ENCODE results near the gene RTKN. TPM values are rescaled to one million over a fixed set of nuclear protein-coding genes. Genes with fewer than 3 reads are reported as not detected.
"Not testable (repeated sequence)": the region's sequence is repeated elsewhere in the genome, so short reads cannot be mapped to it uniquely, and the experiment has no call there.

RTKN gene
- total RNA-seq, 1 experiment from 2014 or later: 10.5 TPM

DNA sequence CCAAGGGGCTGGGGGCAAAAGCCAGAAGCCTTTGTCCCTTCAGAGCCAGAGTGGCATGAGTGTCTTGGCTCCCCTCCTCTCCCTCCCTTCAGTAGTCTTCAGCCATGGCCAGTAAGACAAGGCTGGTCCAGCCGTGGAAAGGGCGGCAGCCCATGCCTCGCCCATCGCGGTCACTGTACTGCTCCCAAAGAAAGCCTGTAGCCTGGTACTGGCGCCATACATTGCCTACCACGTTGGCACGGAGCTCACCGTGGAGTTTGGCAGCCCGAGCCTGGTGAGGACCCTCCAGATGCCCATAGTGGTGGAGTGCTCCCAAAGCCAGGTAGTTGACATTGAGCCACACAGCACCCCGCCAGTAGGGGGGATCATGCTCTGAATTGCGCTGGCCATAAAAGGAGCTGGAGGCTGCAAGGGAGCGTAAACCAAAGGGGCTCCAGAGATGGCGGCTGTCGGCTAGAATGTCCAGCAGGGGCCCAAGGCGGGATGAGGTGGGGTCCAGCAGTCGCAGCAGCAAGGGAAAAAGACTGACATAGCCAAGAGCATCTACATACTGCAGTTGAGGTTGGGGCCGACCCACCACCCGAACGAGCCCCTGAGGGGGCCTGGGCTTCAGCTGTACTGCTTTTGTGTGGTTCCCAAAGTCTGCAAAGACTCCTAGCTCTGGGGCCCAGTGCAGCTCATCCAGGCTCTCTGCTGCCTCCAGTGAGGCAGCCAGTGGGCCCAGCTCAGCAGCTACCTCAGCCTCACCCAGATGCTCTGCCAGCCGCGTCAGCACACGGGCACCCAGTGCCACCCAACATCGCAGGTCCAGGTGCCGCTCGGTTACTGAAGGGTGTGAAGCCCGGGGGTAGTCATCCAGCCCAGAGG lies 19.7 kb upstream of the RTKN start:
- no peak for DNase-seq (ENCODE audit: low spot score)

DNA sequence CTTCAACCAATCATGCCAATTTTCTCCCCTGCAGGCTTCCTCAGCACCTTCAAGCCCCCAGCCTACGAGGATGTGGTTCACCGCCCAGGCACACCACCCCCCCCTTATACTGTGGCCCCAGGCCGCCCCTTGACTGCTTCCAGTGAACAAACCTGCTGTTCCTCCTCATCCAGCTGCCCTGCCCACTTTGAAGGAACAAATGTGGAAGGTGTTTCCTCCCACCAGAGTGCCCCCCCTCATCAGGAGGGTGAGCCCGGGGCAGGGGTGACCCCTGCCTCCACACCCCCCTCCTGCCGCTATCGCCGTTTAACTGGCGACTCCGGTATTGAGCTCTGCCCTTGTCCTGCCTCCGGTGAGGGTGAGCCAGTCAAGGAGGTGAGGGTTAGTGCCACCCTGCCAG lies 18.4 kb upstream of the RTKN start:
- DNase-seq (ENCODE audit: low spot score): not testable (repeated sequence)

DNA sequence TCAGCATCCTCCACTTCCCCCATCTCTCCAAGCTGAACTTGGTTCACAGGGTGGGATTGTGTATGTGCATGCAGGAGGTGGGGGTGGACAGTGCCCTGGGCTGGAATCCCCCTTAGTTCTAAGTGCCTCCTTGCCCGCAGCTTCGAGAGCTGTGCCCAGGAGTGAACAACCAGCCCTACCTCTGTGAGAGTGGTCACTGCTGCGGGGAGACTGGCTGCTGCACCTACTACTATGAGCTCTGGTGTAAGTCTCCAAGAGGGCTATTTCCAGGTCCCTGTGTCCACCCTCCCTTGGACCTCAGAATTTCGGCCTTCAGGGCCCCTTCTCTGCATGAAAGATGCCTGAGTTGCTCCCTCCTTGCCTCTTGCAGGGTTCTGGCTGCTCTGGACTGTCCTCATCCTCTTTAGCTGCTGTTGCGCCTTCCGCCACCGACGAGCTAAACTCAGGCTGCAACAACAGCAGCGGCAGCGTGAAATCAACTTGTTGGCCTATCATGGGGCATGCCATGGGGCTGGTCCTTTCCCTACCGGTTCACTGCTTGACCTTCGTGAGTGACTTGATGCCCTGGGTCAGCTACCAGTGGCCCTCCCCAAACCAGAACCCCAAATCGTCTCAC lies 17.9 kb upstream of the RTKN start:
- not testable (repeated sequence) for DNase-seq (ENCODE audit: low spot score)

DNA sequence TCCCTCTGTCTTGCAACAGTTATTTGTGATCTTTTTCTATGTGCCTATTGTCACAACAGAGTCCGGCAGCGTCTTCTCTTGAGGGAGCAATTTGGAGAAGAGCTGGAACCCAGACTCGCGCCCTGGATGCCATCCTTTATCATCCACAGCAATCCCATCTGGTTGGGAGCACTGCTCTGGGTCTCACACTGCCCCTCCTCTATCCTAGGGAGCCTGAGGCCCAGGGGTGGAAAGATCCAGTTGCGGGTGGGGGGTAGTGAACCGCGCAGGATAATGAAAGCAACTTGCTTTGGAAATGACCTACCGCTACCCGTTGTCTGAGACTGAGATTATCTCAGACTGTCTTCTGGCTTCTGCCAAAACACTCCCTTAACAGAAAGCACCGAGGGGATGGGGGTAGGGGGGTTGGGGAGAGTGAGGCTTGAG lies 17.2 kb upstream of the RTKN start:
- no peak for DNase-seq (ENCODE audit: low spot score)

DNA sequence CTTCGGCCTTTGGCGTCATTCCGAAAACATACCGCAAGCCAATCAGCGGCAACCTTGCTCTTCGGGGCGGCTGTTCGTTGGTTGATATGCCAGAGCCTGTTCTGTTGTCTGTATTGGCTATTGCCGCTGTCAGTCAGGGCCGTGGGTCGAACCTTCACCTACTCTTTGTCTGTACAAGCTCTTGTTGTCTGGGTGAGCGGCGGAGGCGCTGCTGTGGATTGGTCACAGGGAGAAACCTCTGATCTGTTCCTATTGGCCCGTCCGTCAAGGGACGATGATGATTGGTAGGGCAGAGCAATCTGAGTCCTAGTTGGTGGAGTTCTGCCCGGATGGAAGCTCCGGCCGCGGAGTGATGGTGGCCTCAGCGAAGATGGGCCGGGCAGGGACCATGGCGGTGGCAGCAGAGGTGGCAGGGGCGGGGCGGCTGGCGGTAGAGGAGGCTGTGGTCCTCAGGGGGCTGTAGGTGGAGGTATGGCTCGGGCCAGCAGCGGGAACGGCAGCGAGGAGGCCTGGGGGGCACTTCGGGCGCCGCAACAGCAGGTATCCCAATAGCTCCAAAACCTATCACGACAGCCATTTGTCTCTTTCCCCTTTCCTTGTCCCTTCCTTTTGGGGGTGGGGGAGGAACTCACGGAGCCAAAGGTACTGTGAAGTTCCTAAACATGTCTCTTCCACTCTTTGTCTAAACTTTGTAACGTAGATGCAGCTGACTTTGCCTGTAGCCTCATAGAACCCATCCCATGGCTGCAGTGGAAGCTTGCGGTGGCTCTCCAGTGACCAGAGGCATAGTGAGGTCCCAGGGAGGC lies 16.6 kb upstream of the RTKN start, which contains the start of gene WBP1:
Gene WBP1, plus strand, starts transcription at position 307 of the 806 bp plus-strand sequence. Its CDS starts 165 bp downstream, at position 472.
- peak; percentile 100 for DNase-seq (ENCODE audit: low spot score)

DNA sequence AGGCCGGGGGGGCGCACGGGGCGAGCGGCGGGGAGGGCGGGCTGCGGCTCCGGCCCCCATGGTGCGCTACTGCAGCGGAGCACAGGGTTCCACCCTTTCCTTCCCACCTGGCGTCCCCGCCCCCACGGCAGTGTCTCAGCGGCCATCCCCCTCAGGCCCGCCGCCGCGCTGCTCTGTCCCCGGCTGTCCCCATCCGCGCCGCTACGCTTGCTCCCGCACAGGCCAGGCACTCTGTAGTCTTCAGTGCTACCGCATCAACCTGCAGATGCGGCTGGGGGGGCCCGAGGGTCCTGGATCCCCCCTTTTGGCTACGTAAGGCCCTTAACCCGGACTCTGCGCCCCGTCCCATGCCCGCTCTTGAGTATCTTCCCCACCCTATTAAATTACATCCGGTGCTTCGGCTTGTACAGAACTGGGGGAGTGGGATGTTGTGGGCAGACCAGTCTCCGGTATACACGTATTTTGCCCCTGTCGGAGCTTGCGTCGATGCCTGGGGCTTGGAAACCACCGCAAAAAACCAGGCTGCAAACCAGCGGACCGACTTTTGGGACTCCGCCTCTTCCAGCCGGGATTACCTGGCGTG lies 15.9 kb upstream of the RTKN start:
- no peak for DNase-seq (ENCODE audit: low spot score)

DNA sequence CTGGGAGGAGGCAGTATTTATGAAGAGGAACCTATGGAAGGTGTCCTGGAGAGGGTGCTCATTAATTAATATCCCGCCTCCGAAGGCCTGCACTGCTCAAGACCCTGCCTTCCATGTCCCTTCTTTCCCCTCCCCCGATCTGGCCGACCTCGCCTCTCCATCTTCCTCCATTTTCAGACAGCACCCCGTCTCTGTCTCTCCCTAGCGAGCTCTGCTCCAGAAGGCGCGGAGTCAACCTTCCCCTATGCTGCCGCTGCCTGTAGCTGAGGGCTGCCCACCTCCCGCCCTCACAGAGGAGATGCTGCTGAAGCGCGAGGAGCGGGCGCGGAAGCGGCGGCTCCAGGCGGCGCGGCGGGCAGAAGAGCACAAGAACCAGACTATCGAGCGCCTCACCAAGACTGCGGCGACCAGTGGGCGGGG lies 15.4 kb upstream of the RTKN start:
- no peak for DNase-seq (ENCODE audit: low spot score)

DNA sequence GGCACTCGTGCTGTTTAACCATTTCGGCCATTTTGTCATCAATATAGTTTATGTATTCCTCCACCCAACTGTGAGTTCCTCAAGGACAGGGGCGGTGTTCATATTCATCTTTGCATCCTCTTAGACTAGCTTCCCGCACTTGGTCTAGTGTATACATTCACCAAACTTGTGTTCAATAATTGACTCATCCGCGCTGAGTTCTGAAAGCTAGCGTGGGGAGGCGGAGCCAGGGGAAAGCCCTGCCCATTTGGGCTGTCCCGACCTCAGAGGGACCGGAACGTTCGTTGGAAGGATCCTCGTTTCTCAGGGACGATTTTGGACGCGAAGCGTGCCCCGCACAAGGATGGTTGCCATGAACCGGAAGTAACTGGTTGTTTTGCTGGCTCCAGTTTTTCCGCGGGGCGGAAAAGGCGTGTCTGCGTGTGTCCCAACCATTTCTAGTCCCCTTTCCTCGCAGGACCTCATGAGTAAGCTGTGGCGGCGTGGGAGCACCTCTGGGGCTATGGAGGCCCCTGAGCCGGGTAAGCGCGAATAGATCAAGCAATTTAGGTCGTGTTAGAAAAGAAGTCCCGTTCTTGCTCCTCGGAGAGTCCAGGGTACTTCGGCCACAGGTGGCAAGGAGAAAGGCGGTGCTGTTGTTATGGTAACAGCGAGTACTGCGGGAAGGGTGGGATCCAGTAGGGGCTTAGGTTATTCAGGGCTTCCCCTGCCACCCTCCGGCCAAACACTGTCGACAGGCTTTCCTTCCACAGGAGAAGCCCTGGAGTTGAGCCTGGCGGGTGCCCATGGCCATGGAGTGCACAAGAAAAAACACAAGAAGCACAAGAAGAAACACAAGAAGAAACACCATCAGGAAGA lies 13.1 kb upstream of the RTKN start, which contains the start of gene INO80B:
Gene INO80B, plus strand, starts transcription at position 434 of the 858 bp plus-strand sequence. Its CDS starts 30 bp downstream, at position 464.
- DNase-seq (ENCODE audit: low spot score): peak; percentile 94

DNA sequence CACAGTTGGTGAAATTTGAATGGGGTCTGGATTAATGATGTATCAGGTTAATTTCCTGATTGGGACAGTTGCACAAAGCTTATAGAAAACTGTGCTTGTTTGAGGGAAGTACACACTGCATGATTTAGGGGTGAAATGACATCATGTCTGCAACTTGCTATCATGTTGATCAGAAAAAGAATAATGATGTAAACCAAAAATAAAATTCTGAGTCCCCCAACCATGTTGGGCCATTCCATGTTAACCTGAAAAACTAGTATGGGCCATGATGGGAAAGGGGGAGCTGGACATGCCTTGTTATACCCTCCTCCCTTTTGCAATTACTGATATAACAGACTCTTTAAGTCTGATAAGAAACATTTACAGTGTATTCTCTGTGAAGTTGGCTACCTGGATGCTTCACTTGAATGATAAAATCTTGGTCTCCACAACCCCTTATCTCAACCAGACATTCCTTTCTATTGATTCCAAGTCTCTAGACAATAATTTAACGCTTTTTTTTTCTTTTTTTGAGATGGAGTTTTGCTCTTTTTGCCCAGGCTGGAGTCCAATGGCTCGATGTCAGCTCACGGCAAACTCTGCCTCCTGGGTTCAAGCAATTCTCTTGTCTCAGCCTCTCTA lies 8.9 kb upstream of the RTKN start:
- DNase-seq (ENCODE audit: low spot score): no peak

DNA sequence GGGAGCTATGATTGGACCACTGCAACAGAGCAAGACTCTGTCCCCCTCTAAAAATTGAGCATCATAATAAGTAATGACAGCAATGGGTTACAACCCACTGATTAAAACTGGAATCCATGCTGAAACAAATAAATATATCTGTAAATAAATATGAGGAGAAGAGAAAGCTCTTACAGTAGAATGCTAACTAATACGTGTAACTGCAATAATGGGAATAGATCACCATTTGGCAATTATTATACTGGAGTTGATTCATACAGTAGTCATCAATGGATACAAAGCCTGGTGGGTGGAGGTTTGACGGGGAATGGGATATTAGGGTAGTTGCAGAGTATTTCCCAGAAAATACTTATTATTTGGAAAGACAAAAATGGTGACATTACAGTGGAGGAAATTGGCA lies 7.0 kb upstream of the RTKN start:
- no peak for DNase-seq (ENCODE audit: low spot score)

DNA sequence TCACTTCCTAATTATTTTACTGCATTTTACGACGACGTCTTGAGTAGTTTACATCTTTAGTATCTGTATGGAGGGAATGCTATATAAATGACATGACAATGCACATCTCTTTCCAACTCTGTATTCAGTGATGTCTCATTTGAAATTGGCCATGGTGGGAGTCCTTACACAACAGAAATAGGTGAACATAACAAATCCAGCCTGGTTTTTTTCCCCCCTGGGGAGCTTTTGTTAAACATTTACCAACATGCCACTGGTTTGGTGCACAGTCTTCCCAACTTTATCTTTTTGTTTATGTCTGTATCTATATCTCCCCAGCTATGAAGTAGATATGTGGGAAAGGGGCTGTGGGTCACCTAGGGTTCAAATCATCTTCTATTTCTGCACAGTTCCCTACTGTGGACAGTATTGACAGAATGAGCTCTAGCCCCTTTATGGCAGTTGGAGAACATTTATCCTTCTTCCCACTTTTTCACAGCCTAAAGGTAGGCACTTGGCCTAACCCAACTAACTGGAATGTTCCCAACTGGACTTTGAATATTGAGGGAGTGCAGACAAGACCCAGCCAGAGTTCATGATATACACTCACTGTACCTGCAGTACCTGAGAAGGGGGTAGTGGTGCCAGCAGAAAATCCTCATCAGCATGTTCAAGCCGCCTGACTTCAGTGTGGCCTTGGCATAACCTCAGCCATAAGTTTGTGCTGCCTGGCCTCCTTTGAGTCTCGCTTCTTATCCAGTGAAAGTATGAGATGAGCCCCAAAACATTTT lies 5.7 kb upstream of the RTKN start:
- no peak for DNase-seq (ENCODE audit: low spot score)

DNA sequence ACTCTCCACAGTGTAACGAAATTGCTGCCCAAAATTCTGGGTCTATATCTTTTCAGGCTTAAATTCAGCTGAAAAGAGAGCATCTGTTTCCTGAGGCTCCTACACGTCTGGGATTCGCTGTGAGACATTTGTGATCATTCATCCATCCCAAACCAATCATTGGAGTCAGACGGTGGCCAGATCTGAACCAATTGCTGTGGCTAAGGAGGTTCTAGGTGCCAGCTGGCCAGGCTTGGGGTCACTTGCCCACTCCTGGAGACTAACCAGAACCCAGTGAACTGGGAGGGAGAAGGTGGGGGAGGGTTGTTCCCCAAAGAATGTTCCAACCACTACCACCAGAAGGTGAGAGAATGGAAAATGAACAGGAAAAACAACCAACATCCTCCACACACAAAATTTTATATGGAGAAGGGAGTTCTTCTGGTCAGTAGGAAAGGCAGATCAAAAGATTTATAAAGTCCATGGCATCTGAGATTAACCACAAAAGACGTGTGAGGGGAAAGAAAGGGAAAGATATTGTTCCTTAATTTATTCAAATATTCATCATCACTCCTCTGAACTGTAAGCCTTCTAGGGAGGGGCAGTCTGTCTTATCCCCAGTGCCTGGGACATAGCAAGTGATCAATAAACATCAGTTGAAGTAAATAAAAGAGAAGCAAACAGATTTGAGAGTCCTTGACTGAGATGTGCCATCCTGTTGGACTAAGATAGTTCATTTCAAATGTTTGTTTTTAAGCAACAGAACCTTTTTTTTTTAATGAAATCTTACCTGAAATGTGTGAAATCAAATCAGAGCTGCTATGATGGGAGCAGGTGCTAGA lies 3.0 kb upstream of the RTKN start:
- no peak for DNase-seq (ENCODE audit: low spot score)

DNA sequence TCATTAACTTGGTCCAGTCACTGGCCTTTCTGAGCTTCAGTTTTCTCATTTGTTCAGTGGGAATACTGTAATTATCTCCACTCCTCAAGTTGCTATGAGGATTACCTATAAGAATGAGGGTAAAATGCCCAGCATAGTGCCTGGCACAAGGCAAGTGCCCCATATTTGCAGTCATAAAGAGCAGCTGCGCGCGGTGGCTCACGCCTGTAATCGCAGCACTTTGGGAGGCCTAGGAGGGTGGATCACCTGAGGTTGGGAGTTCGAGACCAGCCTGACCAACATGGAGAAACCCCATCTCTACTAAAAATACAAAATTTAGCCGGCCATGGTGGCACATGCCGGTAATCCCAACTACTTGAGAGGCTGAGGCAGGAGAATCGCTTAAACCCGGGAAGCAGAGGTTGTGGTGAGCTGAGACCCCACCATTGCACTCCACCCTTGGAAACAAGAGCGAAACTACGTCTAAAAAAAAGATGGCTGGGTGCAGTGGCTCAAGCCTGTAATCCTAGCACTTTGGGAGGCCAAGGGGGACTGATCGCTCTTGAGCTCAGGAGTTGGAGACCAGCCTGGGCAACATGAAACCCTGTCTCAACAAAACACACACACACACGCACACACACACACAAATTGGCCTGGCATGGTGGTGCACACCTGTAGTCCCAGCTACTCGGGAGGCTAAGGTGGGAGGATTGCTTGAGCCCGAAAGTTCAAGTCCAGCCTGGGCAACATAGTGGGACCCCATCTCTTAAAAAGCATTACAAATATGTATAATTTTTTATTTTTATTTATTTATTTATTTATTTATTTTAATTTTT lies 953 bp upstream of the RTKN start:
- DNase-seq (ENCODE audit: low spot score): not testable (repeated sequence)

DNA sequence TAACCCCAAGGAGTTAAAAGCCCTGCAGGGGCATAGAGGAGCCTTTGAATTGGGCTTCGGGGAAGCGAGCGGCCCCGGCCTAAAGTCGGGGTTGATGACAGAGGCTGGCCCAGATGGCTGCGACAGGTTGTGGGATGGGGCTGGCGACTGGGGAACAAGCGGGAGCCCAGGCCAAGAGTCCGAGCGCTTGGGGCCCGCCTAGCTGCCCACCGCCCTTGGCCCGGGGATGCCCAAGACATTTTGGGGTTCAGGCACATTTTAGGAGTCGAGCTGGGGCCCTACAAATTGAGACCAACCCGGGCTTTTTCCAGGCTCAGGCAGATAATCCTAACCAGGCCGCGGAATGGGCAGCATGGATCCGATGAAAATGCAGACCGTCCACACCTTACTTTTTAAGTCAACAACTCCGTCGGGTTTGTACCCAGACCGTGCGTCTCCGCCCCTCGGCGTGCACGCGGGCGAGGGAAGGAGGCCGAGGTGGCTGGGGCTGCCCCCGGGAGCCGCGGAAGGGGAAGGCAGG lies 507 bp downstream of the RTKN start:
- no peak for DNase-seq (ENCODE audit: low spot score)

DNA sequence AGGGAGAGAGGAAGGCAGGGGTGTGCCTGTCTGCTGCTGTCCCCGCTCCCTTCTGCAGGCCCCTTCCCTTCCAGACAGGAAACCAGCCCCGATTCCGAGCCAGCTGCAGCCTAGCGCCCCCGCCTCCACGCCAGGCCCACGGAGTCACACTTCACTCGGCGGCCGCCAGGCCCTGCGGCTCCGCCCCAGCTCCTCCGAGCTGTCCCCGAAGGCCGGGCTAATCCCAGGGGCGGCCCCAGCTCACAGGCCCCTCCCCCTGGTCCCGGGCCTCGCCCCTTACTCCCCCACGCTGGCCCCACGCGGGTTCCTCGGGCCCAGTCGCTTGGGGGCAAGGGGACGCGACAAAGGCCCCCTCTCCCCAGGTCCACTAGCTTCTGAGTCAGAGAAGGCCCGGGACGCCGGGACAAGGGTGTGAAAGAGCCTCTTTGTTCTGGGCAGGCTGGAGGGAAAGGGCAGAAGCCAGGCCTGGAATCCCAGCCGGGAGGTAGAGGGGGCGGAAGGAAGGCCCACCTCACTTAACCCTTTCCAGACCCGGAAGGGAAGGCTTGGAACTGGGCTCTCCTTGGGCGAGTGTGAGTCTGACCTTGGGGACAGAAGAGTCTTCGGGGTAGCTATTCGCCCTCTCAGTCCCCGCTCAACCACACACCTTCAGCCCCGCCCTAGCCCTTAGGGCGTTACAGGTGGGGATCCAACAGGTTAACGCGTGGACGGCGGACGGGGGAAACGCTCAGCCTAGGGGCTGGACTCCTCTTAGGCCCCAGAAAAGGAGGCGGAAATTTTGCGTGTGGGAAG lies 1.2 kb downstream of the RTKN start:
- peak; percentile 70 for DNase-seq (ENCODE audit: low spot score)

DNA sequence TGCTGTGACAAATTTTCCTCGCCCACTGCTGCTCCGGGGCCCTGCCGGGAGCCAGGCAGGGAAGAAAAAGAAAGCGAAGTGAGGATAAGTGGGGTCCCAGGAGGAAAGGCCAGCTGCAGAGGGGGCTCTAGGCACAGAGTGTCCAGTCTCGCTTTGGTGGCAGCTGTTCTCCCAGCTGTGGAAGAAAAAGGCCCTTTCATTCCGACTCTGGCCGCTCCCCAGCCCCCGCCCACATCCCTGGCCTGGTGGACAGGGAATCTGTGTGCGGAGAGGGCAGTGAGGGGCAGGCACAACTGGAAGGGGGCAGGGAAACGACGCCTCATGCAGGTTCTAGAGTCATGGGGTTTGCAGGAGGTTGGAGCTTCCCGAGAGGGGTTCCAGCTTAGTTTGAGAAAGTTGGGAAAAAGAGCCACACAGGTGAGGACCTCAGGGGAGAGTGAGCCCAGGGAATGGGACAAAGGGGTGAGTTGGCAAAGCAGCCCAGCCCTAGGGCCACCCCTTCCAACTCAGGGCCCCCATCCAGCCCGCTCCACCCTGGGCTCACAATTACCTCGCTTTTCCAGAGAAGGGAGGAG lies 1.8 kb downstream of the RTKN start:
- DNase-seq (ENCODE audit: low spot score): peak; percentile 41

Data from H4 (cell line).